T-helper 9 cell (primary cell): ENCODE measurements around the gene OXCT1.

Experiments used
- DNase-seq: peaks from one replicate; pipeline ENCODE4 v3.0.0-alpha.2; 2020
- total RNA-seq, 2 donors: gene quantifications; one replicate each; lab custom pipeline; 2026; lab: John Stamatoyannopoulos, UW

The OXCT1 gene
- total RNA-seq = 55.3 to 89.5 reads per million in 2 donors

GRCh38 chr5:41869724-41870626, at the start of gene OXCT1:
OXCT1 (minus strand) TSS chr5:41870425; CDS start chr5:41870358, 67 bp downstream.
- peak; percentile 92 for DNase-seq

DNA sequence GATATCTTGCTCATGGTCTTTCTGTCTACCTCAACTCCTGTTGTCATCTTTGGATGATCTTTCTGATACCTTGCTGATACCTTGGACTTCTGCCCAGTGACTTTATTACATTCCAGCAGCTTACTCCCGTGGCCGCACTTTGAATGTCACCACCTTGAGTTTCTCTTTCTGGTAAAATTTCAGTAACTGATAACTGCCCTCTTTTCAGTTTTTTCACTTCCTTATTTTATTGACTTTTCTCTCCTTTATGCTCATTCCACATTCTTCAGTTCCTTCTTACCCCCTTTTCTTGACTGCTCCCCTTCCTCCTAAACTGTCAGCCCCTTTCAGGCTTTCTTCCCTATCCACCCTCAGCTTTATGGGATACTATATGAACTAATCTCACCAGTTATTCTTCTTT, 47.9 kb upstream of the OXCT1 start:
- no peak for DNase-seq

DNA sequence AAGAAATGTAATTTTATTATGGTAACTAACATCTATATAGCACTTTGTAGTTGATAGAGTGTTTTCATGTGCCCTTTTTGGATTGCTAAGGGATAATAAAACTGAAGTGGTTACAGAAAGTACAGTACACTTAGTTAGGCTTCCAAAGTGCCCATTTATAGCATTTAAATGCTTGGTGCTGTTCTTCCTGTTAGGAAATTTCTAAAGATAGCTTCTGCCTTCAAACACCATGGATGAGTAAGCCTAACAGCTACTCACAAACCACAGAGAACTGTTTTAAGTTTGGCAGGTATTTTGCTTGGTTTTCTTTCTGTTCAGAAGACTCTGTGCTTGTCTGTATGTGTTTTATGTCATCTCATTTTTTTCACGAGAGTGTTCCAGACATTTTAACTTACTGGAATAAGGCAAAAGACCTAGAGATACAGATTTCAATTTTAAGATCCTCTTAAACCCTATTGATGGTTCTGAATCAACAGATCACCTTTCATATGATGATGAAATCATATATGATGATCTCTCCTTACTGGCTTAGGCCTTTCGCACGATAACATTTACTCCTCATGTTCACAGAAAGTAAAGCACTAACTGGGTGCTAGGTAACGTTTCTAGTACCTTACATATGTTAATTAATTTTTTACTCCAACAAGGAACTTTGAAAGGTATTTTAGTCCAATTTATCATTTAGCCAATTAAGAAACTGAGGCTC, 38.3 kb upstream of the OXCT1 start:
- DNase-seq = no peak

GRCh38 chr5:41906151-41906550, 35.9 kb upstream of the OXCT1 start:
- DNase-seq = no peak

- peak; percentile 94 for DNase-seq
Observed at GRCh38 chr5:41903892-41904799, 33.9 kb upstream of the OXCT1 start, which contains the start of gene RIMOC1. RIMOC1 (plus strand) TSS chr5:41904344; CDS start chr5:41904368, 24 bp downstream.

GRCh38 chr5:41903382-41903891, 33.2 kb upstream of the OXCT1 start:
- DNase-seq = no peak

GRCh38 chr5:41896230-41896629, 26.0 kb upstream of the OXCT1 start:
- DNase-seq = no peak

GRCh38 chr5:41893074-41893851, 23.0 kb upstream of the OXCT1 start:
- no peak for DNase-seq

GRCh38 chr5:41892031-41892430, 21.8 kb upstream of the OXCT1 start:
- no peak for DNase-seq

- DNase-seq = no peak
Observed at GRCh38 chr5:41891066-41891707, 21.0 kb upstream of the OXCT1 start.

DNA sequence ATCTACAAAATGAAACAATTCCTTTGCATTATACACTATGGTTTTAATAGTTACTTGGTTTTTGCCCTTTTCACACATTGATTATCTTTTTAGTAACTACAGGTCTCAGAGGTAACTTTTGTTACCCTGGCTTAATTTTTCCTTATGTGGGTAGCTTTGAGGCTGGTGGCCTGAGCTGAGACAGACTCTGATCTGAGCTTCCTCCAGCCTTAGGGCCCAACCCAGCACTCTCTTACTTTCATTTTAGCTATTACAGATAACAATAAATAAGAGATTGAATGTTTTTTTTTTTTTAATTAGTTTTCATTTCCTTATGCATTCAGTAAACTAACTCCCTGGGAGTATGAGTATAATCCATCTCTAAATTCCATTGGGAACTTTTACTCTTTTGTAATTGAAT, 15.1 kb upstream of the OXCT1 start:
- DNase-seq = no peak

DNA sequence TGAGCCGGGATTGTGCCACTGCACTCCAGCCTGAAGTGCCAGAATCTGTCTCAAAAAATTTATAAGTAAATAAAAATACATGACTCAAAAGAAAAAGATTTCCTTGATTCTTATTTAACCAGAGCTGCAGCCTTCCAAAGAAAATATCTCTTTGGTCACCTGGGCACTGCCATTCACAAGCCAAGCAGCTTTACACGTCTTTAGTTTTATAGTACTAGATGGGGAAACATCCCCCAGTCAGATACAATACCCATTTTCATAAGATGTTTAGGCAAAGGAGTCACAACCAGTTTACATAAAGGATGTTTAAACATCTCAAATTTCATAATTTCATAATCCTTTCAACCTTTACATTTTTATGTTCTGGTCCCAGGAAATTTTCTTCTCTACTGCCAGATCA, 13.7 kb upstream of the OXCT1 start:
- DNase-seq = no peak

GRCh38 chr5:41883243-41883642, 13.0 kb upstream of the OXCT1 start:
- no peak for DNase-seq

GRCh38 chr5:41882765-41883164, 12.5 kb upstream of the OXCT1 start:
- no peak for DNase-seq

- DNase-seq = no peak
Observed at GRCh38 chr5:41878643-41879478, 8.6 kb upstream of the OXCT1 start.

DNA sequence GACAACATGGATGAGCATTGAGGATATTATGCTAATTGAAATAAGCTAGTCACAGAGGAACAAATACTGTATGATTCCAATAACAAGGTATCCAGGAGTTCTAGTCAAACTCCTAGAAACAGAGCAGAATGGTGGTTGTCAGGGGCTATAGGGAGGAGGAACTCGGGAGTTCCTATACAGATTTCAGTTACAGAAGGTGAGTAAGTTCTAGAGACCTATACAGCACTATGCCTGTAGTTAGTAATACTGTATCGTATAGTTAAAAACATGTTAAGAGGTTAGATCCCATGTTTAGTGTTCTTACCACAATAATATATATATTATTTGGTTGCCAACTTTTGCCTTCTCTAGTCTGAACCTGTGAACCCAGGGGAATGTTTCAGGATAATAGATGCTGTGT, 7.9 kb upstream of the OXCT1 start:
- DNase-seq = no peak

DNA sequence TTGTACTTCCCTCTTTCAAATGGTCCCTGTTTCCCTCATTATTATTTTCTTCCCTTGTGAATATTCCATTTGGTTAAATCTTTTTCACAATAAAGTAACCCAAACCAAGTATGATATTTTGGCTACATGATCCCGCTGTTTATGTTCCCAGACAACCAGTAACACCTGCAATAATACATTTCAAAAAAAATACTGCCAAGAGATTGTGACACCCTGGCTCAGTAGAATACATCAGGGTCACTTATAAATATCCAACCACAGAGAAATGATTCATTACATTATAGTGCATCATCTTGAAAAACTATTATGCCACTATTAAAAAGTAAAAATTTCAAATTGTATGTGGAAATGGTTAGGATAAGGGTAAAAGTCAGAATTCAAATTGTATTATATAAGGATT, 7.2 kb upstream of the OXCT1 start:
- no peak for DNase-seq

DNA sequence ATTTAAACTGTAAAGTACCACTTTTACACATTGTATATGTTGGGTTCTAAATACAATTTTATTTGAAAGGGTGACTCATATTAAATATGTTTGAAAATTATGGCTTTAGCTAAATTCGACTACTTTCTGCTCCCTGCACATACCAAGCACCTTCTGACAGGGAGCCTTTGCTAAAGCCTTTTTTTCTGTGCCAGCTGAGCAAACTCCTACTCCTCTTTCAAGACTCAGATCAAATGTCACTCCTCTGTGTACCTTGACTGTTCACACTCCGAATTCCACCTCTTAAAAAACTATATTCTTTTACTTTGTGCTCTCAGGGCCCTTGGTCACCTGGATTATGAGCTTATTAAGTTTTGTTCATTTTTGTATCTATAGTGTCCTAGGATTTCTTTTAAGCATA, 6.5 kb upstream of the OXCT1 start:
- DNase-seq = no peak

DNA sequence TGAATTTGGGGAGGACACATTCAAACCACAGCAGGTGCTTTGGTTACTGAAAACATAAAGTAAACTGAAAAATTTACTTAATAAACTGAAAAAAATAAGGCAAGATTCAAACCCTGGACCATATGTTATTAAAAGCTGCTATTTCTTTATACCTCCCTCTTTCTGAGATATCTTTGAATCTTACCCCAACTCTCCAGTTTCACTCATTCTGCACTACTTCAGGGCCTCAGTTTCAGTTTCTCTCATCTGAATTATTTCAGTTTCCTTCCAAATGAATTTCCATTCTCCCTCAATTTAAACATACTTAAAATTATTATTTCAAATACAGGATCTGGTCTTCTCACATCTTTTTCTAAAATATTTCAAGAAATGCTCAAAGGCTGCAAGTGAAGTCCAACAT, 4.9 kb upstream of the OXCT1 start:
- DNase-seq = no peak

- no peak for DNase-seq
Observed at GRCh38 chr5:41874512-41875060, 4.4 kb upstream of the OXCT1 start.
